Nucleus accumbens (tissue), 56 donors: ENCODE measurements around the gene CCDC185.

ENCODE experiments used
- DNase-seq, 56 donors: peaks; one replicate each; lab custom pipeline; 2025; lab: John Stamatoyannopoulos, UW

The CCDC185 gene

GRCh38 chr1:223393275-223394214, at the start of gene CCDC185:
Gene CCDC185, plus strand, starts transcription at chr1:223393415. Its CDS starts 61 bp downstream, at chr1:223393476.
- no peak for DNase-seq

GRCh38 chr1:223343692-223344091, 49.5 kb upstream of the CCDC185 start:
- no peak for DNase-seq

GRCh38 chr1:223344491-223344890, 48.7 kb upstream of the CCDC185 start:
- no peak for DNase-seq

GRCh38 chr1:223345720-223346119, 47.5 kb upstream of the CCDC185 start:
- no peak for DNase-seq

GRCh38 chr1:223346311-223346710, 46.9 kb upstream of the CCDC185 start:
- DNase-seq, result no peak

GRCh38 chr1:223347583-223347982, 45.6 kb upstream of the CCDC185 start:
- DNase-seq, result no peak

GRCh38 chr1:223348439-223348838, 44.8 kb upstream of the CCDC185 start:
- DNase-seq, result no peak

GRCh38 chr1:223349241-223349640, 44.0 kb upstream of the CCDC185 start:
- DNase-seq, result no peak

GRCh38 chr1:223350361-223350908, 42.8 kb upstream of the CCDC185 start:
- DNase-seq, result no peak

- DNase-seq, result peak in 3 of 56 donors; percentile 1 to 19 (median 12)
These were observed 40.3 kb upstream of the CCDC185 start for GRCh38 chr1:223352944-223353343.

GRCh38 chr1:223353939-223354338, 39.3 kb upstream of the CCDC185 start:
- DNase-seq, result no peak

GRCh38 chr1:223355699-223356098, 37.5 kb upstream of the CCDC185 start:
- no peak for DNase-seq

GRCh38 chr1:223358826-223359225, 34.4 kb upstream of the CCDC185 start:
- peak in 1 of 56 donors; percentile 18 for DNase-seq

GRCh38 chr1:223363057-223363855, 30.0 kb upstream of the CCDC185 start:
- peak in 36 of 56 donors; percentile 4 to 74 (median 36) for DNase-seq

- DNase-seq, result peak in 43 of 56 donors; percentile 12 to 84 (median 49)
These were observed 29.1 kb upstream of the CCDC185 start, which contains the start of gene SUSD4 for GRCh38 chr1:223363856-223364684. Gene SUSD4, minus strand, starts transcription at chr1:223364176. Its CDS starts 751 bp downstream, at chr1:223363425.

- peak in 14 of 56 donors; percentile 6 to 47 (median 35) for DNase-seq
These were observed 28.4 kb upstream of the CCDC185 start for GRCh38 chr1:223364685-223365382.

- no peak for DNase-seq
These were observed 19.1 kb upstream of the CCDC185 start for GRCh38 chr1:223374064-223374610.

- DNase-seq, result no peak
These were observed 14.5 kb upstream of the CCDC185 start for GRCh38 chr1:223378754-223379153.

- DNase-seq, result no peak
These were observed 7.2 kb upstream of the CCDC185 start for GRCh38 chr1:223386013-223386412.
